SK-N-SH (cell line): ENCODE data around the gene MREG.
"Not testable (repeated sequence)": the region's sequence is repeated elsewhere in the genome, so short reads cannot be mapped to it uniquely, and the experiment has no call there.

ENCODE experiments used
- CHD2 ChIP-seq: fragments of 150-350 bp; IDR thresholded peaks from 2 replicates; pipeline ENCODE4 v1.6.1; 2018; ENCODE audit warnings: low read length; ENCODE audit not compliant: partially characterized antibody
- EZH2phosphoT487 ChIP-seq: fragments of 200-600 bp; sonication (generic); IDR thresholded peaks from 2 replicates; pipeline ENCODE4 v1.6.1; 2017; ENCODE audit warnings: low read depth, mixed run types, mild to moderate bottlenecking, antibody characterized with exemption, moderate library complexity, borderline replicate concordance
- MEF2A ChIP-seq: IDR thresholded peaks from 2 replicates; pipeline ENCODE4 v1.4.0; 2012; ENCODE audit warnings: low read depth, borderline replicate concordance
- MXI1 ChIP-seq: IDR thresholded peaks from 2 replicates; pipeline ENCODE4 v1.6.1; 2012; ENCODE audit warnings: mild to moderate bottlenecking, low read depth, low read length, improper control_type of control experiment
- POLR2AphosphoS5 ChIP-seq: IDR thresholded peaks from 2 replicates; pipeline ENCODE4 v1.6.1; 2012; ENCODE audit warnings: low read depth, low read length
- RAD21 ChIP-seq: IDR thresholded peaks from 2 replicates; pipeline ENCODE4 v1.6.1; 2012; ENCODE audit warnings: mild to moderate bottlenecking, low read length
- RFX5 ChIP-seq: IDR thresholded peaks from 2 replicates; pipeline ENCODE4 v1.6.1; 2012; ENCODE audit warnings: mild to moderate bottlenecking, improper control_type of control experiment, low read length
- RXRA ChIP-seq: IDR thresholded peaks from 2 replicates; pipeline ENCODE4 v1.4.0; 2012; ENCODE audit warnings: low read depth, mild to moderate bottlenecking, borderline replicate concordance
- SIN3A ChIP-seq: IDR thresholded peaks from 2 replicates; pipeline ENCODE4 v1.6.1; 2012; ENCODE audit warnings: low read depth, mild to moderate bottlenecking, low read length, moderate library complexity, borderline replicate concordance
- YY1 ChIP-seq: IDR thresholded peaks from 2 replicates; pipeline ENCODE4 v1.4.0; 2012; ENCODE audit warnings: low read depth, mild to moderate bottlenecking
- TF ChIP-seq, protein P1 (sequence below): fragments of 200-600 bp; sonication (generic); IDR thresholded peaks from 2 replicates; pipeline ENCODE4 v1.6.1; 2017; ENCODE audit warnings: antibody characterized with exemption, mild to moderate bottlenecking, moderate library complexity
- TF ChIP-seq, protein P2 (sequence below): IDR thresholded peaks from 2 replicates; pipeline ENCODE4 v1.4.0; 2012; ENCODE audit warnings: low read depth, borderline replicate concordance
- TF ChIP-seq, protein P3 (sequence below): fragments of 150-350 bp; IDR thresholded peaks from 2 replicates; pipeline ENCODE4 v1.6.1; 2016; ENCODE audit warnings: mild to moderate bottlenecking, low read depth, low read length

DNA sequence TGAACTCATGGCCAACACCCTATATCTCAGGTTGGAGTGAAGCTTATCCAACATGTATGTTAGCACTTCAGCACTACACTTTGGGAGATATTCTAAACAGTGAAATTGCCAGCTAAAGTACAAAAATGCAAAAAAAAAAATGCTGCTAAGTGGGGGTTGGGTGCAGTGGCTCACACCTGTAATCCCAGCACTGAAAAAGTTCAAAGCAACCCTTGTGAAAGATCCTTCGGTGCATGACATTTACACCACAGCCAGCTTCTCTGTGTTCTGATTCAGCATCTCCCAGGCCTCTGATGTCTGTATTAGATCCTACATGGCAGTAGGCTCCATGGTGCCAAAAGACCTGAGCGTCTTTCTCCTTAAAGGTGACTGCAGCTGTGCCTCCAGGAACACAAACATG is 4.1 kb downstream of the MREG start:
- TF ChIP-seq EZH2phosphoT487, SIN3A, MXI1, MEF2A, CHD2, POLR2AphosphoS5, RAD21, YY1, RXRA, RFX5: not testable (repeated sequence)
- TF ChIP-seq, protein P1, sequence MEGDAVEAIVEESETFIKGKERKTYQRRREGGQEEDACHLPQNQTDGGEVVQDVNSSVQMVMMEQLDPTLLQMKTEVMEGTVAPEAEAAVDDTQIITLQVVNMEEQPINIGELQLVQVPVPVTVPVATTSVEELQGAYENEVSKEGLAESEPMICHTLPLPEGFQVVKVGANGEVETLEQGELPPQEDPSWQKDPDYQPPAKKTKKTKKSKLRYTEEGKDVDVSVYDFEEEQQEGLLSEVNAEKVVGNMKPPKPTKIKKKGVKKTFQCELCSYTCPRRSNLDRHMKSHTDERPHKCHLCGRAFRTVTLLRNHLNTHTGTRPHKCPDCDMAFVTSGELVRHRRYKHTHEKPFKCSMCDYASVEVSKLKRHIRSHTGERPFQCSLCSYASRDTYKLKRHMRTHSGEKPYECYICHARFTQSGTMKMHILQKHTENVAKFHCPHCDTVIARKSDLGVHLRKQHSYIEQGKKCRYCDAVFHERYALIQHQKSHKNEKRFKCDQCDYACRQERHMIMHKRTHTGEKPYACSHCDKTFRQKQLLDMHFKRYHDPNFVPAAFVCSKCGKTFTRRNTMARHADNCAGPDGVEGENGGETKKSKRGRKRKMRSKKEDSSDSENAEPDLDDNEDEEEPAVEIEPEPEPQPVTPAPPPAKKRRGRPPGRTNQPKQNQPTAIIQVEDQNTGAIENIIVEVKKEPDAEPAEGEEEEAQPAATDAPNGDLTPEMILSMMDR = not testable (repeated sequence)
- TF ChIP-seq, protein P2, sequence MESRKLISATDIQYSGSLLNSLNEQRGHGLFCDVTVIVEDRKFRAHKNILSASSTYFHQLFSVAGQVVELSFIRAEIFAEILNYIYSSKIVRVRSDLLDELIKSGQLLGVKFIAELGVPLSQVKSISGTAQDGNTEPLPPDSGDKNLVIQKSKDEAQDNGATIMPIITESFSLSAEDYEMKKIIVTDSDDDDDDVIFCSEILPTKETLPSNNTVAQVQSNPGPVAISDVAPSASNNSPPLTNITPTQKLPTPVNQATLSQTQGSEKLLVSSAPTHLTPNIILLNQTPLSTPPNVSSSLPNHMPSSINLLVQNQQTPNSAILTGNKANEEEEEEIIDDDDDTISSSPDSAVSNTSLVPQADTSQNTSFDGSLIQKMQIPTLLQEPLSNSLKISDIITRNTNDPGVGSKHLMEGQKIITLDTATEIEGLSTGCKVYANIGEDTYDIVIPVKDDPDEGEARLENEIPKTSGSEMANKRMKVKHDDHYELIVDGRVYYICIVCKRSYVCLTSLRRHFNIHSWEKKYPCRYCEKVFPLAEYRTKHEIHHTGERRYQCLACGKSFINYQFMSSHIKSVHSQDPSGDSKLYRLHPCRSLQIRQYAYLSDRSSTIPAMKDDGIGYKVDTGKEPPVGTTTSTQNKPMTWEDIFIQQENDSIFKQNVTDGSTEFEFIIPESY = not testable (repeated sequence)
- TF ChIP-seq, protein P3, sequence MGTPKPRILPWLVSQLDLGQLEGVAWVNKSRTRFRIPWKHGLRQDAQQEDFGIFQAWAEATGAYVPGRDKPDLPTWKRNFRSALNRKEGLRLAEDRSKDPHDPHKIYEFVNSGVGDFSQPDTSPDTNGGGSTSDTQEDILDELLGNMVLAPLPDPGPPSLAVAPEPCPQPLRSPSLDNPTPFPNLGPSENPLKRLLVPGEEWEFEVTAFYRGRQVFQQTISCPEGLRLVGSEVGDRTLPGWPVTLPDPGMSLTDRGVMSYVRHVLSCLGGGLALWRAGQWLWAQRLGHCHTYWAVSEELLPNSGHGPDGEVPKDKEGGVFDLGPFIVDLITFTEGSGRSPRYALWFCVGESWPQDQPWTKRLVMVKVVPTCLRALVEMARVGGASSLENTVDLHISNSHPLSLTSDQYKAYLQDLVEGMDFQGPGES = not testable (repeated sequence)
